ENCODE data around the gene RTP3.

The RTP3 gene

DNA sequence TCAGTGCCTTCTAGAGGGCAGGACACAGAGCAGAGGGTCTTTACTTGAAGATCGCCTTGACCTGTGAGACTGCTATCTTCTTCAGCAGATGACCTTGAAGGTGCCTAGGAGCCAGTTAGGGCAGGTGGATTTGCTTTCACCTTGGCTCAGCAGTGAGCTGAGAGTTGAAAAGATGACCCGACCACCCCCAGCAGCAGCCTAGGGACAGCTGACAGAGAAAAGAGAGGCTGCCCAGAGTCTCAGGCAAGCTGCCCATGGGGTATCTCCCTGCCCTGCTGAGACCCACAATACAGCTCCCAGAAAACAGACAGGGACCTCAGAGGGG lies 32.6 kb upstream of the RTP3 start:
- TF ChIP-seq, protein P1, sequence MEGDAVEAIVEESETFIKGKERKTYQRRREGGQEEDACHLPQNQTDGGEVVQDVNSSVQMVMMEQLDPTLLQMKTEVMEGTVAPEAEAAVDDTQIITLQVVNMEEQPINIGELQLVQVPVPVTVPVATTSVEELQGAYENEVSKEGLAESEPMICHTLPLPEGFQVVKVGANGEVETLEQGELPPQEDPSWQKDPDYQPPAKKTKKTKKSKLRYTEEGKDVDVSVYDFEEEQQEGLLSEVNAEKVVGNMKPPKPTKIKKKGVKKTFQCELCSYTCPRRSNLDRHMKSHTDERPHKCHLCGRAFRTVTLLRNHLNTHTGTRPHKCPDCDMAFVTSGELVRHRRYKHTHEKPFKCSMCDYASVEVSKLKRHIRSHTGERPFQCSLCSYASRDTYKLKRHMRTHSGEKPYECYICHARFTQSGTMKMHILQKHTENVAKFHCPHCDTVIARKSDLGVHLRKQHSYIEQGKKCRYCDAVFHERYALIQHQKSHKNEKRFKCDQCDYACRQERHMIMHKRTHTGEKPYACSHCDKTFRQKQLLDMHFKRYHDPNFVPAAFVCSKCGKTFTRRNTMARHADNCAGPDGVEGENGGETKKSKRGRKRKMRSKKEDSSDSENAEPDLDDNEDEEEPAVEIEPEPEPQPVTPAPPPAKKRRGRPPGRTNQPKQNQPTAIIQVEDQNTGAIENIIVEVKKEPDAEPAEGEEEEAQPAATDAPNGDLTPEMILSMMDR (IDR thresholded peaks at IDR 0.05): no peak

DNA sequence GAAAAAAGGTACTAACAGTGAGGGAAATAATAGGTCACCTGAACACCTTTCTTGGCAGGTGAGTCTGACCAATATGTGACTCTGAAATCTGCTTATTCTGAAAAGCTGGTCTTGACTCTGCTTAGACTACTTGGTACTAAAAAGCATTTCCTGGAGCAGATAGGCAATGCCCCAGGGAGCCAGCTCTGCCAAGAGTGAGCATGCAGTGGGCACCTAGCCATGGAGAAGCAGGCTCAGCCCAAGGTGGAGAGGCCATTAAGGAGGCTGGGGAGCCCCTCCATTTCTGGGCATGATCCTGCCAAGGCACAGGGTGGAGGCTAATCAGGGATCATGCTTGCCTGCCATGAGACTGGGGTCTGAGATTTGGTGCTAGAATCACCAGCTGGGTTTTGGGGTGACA lies 31.5 kb upstream of the RTP3 start:
- TF ChIP-seq, protein P1 (IDR thresholded peaks at IDR 0.05): no peak

DNA sequence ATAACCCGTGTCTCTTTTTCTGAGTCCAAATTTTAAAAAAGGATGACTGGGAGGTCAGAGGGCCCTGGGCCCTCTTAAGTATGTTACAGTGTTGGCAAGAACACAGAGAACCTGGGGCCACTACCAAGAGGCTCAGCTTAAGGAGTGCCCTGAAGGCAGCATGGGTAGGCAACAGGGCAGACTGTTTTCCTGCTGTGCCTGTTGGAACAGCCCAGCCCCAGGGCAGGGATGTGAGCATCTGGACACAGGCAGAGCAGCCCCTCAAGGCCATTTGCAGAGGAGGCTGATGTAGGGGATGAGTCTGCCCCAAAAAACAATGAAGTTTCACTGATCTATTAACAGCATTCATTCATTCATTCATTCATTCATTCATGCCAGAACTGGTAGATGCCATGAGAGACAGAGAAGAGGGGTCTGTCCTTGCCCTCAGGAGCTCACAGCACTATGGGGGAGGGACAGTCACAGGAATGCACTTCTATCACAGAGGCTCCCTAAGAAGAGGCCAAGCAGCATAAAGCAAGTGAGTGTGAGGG lies 30.8 kb upstream of the RTP3 start:
- TF ChIP-seq, protein P1 (IDR thresholded peaks at IDR 0.05): no peak

DNA sequence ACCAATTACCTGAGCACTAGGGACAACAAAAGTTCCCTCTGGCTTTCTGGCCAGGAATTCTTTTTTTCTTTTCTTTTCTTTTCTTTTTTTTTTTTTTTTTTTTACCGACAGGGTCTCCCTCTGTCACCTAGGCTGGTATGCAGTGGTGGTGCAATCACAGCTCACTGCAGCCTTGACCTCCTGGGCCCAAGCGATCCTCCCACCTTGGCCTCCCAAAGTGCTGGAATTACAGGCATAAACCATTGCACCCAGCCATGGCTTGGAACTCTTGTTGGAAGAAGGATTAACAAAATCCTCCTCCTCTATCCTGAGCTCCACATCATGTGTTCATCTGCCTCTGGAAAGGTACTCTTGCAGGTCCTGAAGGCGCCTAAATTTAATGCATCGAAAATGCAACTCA lies 30.2 kb upstream of the RTP3 start:
- TF ChIP-seq, protein P1 (IDR thresholded peaks at IDR 0.05): no peak

DNA sequence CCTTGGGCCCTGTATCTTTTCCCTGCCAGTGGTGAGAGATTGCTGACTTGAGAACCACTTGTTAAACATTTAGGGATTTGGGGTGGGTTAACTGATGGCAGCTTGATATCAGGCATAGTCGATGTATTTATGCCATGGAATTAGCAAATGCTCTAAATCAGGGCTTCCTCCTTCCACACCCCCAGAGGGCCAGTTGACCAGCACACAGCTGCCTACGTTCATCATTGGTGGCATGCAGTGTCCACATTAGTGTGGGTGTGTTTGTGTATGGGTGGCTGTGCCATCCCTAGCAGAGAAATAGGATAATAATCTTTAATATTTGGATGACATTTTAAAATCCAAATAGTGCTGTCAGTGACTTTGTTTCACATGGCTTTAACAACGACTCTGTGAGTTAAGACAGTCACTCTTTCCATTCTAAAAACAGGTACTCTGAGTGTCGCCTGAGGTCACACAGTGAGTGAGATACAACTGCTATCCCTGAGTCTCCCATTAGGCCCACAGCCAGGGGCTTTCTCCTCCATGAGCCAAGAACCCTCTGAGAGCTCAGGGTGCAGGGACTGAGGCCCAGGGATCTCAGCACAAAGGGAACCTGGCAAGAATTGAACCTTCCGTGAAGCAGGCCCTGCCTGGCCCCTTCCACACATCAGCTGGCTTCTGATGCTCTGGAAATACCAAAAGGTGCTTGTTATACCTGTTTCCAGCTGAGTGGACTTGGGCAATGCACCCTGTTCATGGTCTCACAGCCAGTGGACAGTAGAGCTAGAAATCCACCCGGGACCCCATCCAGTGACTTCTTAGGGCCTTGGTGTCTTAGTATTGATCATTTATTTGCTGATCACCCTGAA lies 28.8 kb upstream of the RTP3 start:
- TF ChIP-seq, protein P1 (IDR thresholded peaks at IDR 0.05): no peak

DNA sequence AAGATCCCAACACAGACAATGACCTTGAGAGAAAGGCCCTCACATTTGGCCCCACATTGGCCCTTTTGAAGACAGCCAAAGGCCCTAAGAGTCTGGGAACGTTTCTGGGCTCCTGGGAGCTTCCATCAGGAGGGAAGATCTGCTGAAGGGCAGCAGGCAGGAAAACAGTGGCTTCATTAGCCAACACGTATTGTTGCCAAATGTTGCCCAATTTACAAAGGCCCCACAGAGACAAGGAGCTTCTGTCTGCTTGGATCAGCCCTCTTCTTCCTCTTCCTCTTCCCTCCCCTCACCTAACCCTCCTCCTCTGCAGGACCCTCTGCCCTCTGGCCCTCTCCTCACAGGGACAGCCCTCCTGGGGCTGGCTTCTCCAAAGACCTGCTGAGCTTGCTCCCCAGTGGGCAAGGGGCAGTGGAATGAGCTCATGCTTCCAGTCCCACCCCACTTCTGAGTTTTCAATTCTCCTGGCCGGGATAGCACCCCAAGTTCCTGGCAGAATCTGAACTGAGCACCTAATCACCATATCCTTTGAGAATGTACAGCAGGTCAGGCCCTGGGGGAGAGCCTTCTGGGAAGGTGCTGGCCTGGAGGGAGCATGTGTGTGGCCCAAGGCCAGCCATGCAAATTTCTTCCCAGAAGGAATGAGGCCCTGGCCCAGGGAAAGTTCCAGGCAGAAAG lies 28.0 kb upstream of the RTP3 start:
- TF ChIP-seq, protein P1 (IDR thresholded peaks at IDR 0.05): no peak

DNA sequence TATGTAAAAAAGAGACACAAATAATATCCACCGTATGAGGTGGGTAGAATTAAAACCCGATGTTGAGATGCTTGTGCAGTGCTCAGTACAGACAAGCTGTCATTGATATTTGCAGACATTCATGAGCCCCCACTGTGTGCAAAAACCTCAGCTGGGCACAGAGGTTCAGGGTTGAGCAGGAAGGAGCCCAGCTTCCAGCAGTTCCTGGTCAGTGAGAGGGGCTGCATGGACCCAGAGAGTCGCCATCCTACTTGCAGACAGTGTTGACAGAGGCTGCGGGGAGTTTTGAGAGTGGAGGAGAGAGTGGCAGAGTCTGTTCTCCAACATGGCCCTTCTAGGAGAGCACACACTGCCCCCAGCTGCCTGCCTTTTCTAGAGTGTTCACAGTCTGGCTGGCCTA lies 26.9 kb upstream of the RTP3 start:
- TF ChIP-seq, protein P1 (IDR thresholded peaks at IDR 0.05): no peak

Data from LNCAP (cell line).